HG03469 (cell line): ENCODE data around the gene TET2.

Experiments
- ATAC-seq: cut with Tn5 transposase; IDR thresholded peaks from one replicate; pipeline ENCODE4 v1.9.1; 2021; ENCODE audit warnings: mild to moderate bottlenecking, moderate library complexity, moderate number of reproducible peaks; ENCODE audit not compliant: unreplicated experiment

The TET2 gene

DNA sequence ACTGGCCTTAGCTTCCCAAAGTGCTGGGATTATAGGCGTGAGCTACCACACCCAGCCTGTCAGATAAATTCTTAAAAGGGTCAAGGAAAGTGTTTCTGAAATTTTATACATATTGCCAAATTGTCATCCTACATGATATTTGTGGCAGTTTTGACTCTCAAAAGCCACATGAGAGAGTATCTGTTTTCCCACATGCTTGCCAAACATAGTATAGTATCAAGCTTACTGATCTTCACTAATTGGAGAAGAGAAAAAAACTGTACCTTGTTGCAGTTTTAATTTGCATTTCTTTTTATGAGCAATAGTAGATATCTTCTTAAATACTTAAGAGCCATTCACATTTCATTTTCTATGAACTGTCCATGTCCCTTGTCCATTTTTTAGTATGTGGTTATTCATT is 83.6 kb downstream of the TET2 start:
- ATAC-seq, result no peak

DNA sequence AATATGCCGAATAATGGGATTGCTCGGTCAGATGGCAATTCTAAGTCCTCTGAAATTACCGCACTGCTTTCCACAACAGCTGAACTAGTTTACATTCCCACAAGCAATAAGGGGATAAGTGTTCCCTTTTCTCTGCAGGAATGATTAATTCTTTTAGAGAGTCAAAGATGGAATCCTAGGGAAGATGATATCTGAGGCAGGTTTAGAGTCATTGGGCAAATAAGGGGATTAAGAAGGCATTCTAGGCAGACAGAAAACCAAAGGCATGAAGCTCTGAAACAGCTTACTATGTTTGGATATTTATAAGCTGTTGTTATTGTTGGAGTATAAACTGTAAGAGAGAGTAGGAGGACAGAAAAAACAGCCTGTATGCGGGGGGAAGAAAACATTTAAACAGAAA is 85.7 kb downstream of the TET2 start:
- no peak for ATAC-seq

GRCh38 chr4:105234582-105234981 is 87.9 kb downstream of the TET2 start:
- no peak for ATAC-seq

GRCh38 chr4:105236202-105236915 is 89.7 kb downstream of the TET2 start:
- peak; percentile 54 for ATAC-seq

GRCh38 chr4:105236916-105237311 is 90.2 kb downstream of the TET2 start:
- ATAC-seq, result peak; percentile 6

DNA sequence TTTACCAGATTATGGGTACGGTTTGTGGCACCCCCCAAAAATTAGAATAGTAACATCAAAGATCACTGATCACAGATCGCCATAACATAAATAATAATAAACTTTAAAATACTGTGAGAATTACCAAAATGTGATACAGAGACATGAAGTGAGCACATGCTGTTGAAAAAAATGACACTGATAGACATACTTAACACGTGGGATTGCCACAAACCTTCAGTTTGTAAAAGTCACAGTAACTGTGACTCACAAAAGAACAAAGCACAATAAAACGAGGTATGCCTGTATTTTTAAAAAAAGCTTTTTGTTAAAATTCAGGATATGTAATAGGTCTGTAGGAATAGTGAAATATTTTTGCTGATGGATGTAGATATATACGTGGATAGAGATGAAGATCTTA is 93.4 kb downstream of the TET2 start:
- no peak for ATAC-seq

GRCh38 chr4:105241451-105241850 is 94.8 kb downstream of the TET2 start:
- ATAC-seq, result no peak

DNA sequence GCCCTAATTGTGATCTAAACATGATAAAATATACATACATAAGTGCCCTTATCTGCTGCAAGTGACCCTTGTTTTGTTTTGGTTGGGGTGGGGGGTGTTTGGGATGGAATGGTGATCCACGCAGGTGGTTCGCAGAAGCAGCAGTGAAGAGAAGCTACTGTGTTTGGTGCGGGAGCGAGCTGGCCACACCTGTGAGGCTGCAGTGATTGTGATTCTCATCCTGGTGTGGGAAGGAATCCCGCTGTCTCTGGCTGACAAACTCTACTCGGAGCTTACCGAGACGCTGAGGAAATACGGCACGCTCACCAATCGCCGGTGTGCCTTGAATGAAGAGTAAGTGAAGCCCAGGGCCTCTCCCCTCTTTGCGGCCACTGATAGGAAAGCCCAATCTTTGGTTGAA is 96.8 kb downstream of the TET2 start:
- no peak for ATAC-seq

- no peak for ATAC-seq
Observed at GRCh38 chr4:105246712-105247111, 100.0 kb downstream of the TET2 start.

DNA sequence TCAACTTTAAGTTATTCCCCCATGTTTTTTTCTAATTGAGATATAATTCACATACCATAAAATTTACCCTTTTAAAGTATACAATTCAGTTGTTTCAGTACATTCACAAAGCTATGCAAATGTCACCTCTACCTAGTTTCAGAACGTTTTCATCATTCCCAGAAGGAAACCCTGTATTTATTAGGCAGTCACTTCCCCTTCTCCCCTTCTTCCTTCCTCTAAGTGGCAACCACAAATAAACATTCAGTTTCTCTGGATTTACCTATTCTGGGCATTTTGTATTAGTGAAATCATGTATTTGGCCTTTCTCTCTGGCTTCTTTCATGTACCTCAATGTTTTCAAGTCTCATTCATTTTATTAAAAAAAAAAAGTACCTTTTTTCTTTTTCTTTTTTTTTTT is 101.9 kb downstream of the TET2 start:
- ATAC-seq, result no peak

DNA sequence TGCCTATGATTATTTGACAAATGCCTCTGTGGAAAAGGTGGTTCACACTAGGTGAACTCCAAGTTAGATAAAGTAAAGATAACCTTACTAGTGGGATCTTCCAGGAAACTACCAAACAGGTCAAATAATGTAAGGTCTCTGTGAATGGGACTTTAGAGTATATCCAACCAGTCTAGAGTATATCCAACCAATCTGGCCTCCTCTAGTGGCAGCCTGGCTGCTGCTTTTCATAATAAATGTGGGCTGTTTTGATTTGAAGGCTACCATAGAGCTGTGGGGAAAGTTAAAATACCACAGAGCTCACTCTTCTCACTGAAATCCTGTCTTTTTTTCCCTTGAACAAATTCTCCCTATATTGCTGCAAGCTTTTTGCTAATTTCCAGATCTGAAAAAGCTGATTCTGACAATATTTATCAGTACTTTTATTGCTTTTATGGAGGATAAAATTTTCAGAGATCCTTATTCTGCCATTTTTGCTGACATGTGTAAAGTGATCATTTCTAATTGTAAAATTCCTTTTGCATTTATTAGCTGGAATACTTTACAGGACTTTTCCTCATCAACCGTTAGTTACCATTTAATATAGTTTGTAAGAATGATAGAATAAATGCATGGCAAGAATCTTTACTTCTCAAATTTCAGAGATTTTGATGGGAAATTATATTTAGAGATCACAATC is 111.3 kb downstream of the TET2 start:
- no peak for ATAC-seq

DNA sequence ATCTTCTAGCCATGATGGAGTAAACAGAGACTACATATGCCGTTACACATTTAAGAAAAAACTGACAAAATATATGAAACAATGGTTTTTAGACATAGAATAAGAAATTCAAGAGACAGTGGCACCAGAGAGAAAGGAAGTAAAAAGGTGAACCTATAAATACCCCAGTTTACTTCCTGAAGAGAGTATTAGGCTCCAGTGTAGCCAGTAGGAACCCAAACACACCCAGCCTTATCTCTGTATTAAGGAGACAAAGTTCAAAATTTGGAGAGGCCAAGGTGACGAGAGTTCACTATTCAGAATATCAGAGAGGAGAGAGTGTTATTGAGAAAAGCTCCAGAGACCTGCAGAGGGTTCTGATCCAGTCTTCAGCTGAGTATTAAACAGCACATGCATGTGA is 119.0 kb downstream of the TET2 start:
- no peak for ATAC-seq

DNA sequence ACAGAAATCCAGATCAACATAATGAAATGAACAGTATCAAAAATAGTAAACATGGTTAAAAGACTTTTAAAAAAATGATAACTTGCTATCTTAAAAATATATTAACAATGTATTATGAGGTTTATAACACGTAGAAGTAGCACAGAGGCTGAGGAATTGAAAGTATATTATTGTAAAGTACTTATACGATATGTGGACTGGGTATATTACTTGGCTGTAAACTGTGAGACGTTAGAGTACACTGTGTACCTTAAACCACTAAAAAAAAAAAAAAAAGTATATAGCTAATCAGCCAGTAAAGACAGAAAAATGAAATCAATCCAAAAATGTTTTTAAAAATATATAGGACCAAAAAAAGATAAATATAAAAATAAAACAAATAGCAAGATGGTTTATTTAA is 120.6 kb downstream of the TET2 start:
- no peak for ATAC-seq

GRCh38 chr4:105272002-105272401 is 125.3 kb downstream of the TET2 start:
- no peak for ATAC-seq

- ATAC-seq, result no peak
Observed at GRCh38 chr4:105273230-105273629, 126.6 kb downstream of the TET2 start.

- ATAC-seq, result no peak
Observed at GRCh38 chr4:105274090-105274489, 127.4 kb downstream of the TET2 start.

DNA sequence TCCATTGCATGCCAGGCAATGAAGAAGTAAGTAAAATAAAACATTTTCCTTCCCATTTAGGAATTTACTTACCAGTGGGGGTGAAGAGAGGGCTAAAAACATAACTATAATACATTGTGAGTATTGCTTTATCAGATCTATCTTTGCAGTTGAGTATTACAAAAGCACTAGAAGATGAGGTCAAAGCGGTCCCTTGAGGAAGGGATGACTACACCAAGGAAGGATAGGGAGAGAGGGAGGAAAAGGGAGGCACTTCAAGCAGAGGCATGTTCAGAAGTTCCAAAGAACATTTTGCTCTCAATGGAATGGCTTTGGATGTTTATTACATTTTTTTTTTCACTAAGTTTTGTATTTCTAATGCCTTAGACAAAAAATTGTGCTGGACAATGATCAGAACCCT is 127.8 kb downstream of the TET2 start:
- ATAC-seq, result no peak

DNA sequence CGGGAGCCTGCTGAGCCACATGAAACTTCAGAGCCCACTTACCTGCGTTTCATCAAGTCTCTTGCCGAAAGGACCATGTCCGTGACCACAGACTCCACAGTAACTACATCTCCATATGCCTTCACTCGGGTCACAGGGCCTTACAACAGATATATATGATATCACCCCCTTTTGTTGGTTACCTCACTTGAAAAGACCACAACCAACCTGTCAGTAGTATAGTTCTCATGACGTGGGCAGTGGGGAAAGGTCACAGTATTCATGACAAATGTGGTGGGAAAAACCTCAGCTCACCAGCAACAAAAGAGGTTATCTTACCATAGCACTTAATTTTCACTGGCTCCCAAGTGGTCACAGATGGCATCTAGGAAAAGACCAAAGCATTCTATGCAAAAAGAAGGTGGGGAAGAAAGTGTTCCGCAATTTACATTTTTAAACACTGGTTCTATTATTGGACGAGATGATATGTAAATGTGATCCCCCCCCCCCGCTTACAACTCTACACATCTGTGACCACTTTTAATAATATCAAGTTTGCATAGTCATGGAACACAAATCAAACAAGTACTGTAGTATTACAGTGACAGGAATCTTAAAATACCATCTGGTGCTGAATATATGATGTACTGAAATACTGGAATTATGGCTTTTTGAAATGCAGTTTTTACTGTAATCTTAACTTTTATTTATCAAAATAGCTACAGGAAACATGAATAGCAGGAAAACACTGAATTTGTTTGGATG is 129.9 kb downstream of the TET2 start:
- no peak for ATAC-seq

DNA sequence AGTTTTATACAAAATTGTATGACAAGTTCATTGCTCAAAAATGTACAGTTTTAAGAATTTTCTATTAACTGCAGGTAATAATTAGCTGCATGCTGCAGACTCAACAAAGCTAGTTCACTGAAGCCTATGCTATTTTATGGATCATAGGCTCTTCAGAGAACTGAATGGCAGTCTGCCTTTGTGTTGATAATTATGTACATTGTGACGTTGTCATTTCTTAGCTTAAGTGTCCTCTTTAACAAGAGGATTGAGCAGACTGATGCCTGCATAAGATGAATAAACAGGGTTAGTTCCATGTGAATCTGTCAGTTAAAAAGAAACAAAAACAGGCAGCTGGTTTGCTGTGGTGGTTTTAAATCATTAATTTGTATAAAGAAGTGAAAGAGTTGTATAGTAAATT is 131.0 kb downstream of the TET2 start:
- no peak for ATAC-seq

DNA sequence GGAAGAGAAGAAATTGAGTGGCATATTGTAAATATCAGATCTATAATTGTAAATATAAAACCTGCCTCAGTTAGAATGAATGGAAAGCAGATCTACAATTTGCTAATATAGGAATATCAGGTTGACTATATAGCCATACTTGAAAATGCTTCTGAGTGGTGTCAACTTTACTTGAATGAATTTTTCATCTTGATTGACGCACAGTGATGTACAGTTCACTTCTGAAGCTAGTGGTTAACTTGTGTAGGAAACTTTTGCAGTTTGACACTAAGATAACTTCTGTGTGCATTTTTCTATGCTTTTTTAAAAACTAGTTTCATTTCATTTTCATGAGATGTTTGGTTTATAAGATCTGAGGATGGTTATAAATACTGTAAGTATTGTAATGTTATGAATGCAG is 132.6 kb downstream of the TET2 start:
- no peak for ATAC-seq

DNA sequence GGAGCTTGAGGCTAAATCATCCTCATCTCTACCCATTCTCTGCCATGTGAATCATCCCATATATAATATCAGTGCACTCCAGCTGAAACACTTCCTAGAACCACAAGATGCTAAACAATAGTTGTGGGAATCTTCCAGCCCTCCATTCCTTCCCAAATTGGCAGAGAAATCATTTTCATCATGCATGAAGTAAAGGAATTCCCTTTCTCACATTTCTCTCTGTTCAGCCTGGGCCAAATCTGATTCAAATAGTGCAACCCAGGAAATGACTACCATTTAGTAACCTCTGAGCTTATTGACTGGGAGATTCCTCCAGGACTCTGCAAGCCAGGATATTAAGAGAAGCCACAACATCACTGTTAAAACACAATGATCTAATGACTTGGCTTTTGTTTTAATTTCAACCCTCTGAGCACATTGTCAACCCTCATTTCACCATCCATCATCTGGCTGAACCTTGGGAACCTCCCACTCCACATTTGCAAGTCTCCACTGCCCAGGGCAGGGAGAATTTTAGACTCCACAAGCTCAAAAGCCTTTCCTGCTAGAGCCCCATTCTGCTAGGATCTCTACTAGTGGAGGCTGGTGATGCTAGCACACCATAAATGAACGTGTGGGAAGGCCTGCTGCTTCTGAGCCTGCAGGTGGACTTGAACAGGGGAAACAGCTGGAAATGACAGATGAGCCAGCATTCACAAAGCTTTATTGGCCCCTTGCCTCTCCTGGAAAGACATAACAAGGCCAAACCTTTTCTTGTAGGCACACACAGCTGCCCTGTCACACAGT is 133.9 kb downstream of the TET2 start:
- no peak for ATAC-seq

DNA sequence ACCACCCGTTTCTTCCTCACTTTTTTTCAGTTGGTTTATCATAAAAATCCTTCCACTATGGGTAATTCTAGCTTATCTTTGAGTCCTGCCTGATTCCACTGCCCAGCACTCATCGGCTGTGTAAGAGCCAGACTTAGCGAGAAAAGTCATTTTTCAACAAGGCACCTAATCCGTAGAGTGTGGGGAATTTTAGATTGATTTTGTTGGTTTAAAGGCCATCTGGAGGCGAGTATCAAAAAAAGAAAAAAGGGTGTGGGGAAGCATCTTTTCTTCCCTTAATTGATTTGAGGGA is 134.4 kb downstream of the TET2 start:
- ATAC-seq, result no peak
